Activated CD4-positive, alpha-beta T cell treated with anti-CD3 and anti-CD28 coated beads, Interleukin-2, amount 50 U/mL, for 24 hours (primary cell): Measurements from ENCODE around the gene KRTAP29-1.
A peak's percentile ranks its signal among the peaks of the same experiment; 100 is the strongest.
"Not testable (repeated sequence)": the region's sequence is repeated elsewhere in the genome, so short reads cannot be mapped to it uniquely, and the experiment has no call there.

Experiments
- DNase-seq, 2 donors: peaks; one replicate each; pipeline ENCODE4 v3.0.0-alpha.2; 2020; ENCODE audit warnings: low read depth in 1 of 2, low spot score in 1 of 2

KRTAP29-1 gene, protein sequence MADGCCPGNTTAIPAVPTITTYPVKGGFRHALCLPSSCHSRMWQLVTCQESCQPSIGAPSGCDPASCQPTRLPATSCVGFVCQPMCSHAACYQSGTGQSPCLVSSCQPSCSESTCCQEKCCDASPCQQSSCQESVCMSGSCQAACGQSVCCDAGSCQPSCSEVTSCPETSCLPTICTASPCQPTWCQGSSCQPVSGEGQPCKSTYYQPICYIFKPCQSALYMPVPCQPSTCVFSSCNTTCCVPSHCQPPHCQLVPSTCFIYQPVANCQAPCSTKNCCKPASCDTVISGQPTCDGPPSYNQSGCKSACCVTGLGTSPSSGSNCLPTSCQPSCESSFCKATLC

GRCh38 chr17:41301916-41302901 lies at the start of gene KRTAP29-1:
Gene KRTAP29-1 (minus strand): TSS chr17:41302851. CDS start chr17:41302851, 0 bp downstream.
- DNase-seq = no peak

DNA sequence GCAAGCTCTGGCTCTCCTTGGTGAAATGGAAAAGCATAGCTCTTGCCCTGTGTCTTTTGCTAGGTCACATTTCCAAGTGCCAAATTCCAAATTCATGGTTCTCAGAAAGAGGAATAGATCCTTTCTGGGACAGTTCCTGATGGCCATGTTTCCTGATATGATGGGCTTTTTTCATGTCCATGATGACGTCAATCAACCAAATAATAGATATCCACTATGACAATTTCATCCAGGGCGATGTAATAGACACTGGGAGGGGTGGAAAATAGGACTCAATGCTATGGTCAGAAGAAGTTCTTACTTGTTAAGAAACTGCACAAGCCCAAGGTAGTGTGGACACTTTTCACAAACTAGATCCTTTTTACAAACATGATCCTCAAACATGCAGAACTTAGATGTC lies 48.5 kb upstream of the KRTAP29-1 start:
- no peak for DNase-seq

DNA sequence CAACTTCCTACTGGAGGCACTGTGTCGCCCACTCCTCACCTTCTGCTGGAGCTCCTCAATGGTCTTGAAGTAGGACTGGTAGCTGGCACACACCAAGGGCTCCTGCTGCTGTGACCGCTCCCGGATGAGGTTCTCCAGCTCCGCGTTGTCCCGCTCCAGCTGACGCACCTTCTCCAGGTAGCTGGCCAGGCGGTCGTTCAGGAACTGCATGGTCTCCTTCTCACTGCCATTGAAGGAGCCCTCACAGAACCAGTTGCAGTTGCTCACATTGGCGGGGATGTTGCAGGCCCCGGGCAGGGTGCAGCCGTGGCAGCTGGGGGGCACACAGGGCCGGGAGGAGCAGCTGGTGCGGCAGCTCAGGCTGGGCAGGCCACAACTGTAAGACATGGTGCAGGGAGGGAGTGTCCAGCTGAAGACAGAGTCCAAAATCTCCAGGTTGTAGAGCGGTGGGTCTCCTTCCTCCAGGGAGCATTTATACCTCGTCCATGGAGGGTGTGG lies 47.8 kb upstream of the KRTAP29-1 start, which contains the start of gene KRT33A:
KRT33A (minus strand) TSS at position 448 of the 498 bp plus-strand sequence; CDS start at position 387, 61 bp downstream.
- not testable (repeated sequence) for DNase-seq

DNA sequence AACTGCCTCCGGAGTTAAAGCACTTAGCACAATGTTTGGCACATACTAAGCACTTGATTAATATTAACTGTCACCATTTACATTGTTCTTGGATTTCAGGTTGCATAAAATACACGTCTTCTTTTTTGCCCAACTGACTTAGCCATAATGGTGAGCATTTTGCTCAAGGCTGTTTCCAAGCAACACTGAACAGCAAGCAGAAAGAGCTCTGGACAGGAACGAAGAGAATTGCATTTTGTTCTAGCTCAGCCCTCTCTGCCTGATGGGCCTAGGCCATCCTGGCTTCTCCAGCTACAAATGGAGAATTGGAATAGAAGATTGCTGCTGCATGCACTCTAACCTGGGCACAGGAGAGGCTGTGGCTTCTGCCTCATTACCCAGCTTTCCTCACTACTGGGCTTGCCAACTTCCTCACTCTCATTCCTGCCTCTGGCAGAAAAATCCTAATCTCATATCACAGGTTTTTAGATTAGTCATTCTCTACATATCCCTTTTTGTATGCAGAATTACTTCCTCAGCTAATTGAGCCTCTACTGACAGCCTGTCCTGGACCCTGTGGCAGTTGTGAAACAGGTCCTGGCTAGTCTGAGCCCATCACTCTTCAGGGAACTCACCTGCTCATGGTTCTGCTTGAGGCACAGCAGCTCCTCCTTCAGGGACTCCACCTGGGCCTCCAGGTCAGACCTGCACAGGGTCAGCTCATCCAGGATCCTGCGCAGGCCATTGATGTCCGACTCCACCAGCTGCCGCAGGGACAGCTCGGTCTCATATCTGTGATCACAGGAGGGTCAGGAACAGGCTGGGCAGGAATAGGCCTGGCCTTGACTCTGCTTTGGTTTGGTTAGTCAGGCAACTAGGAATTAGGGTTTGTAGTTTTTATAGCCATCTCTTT lies 45.5 kb upstream of the KRTAP29-1 start:
- DNase-seq = no peak

GRCh38 chr17:41346421-41346820 lies 43.8 kb upstream of the KRTAP29-1 start:
- DNase-seq = not testable (repeated sequence)

DNA sequence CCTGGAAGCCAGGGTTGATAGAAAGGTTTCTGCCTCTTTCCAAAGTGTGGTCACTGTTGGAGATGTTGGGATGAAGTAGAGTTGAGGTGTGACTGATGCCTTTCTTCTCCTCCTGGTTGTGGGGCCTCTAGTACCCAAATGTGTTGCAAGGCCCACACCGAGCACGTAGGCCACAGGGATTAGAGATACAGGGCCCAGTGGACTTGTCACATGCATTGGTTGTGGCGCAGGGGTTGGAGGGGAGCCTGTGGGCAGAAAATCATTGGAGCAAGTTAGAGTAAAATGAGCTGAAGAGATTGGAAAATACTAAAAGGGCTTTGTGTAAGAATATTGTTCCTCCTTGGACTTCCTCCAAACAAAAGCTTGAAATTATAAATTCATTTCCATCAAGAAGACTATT lies 43.3 kb upstream of the KRTAP29-1 start:
- DNase-seq = no peak

- DNase-seq = no peak
Observed at GRCh38 chr17:41343029-41343428, 40.4 kb upstream of the KRTAP29-1 start.

GRCh38 chr17:41340934-41341861 lies 38.5 kb upstream of the KRTAP29-1 start:
- DNase-seq = peak in 1 of 2 donors; percentile 37

DNA sequence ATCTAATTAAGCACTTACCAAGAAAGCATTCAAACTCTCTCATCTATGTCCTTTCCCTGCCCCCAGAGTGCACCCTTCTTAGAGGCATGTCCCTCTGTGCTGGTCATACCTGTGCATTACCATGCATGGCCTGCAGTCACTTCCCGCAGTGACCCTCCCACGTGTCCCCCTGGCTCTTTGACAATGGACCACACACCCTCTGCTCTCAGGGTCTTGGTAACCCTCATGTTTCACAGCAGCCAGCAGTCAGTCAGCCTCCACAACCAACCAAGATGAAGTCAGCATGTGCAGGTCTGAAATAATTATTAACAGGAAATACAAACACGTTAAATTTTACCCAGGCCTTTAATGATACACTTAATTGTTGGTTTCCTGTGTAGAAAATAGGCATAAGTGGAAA lies 37.8 kb upstream of the KRTAP29-1 start:
- DNase-seq = no peak

- DNase-seq = no peak
Observed at GRCh38 chr17:41339571-41340172, 37.0 kb upstream of the KRTAP29-1 start.

DNA sequence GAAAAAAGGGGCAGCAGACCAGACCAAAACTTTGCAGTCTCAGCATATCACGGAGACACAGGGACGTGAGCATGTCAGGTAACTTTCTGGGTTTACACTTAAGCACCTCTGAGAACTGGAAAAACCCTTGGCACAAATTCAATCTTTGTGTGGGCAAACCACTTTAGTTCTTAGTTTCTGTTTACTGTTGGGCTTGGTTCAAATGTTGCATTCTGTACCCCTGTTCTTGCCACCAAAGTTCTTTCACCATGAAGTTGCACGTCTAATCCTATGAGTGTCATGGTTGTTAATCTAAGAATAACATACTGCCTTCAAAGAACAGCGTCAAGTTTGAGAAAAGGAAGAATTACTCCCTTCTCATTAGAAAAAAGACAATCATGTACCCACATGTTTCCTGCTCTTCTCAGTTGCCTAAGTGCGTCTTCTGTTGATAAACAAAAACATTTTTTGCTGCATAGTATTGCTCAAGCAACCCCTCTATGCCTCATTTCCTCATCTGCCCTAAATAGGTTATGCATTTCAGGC lies 36.4 kb upstream of the KRTAP29-1 start:
- DNase-seq = peak in 1 of 2 donors; percentile 34

DNA sequence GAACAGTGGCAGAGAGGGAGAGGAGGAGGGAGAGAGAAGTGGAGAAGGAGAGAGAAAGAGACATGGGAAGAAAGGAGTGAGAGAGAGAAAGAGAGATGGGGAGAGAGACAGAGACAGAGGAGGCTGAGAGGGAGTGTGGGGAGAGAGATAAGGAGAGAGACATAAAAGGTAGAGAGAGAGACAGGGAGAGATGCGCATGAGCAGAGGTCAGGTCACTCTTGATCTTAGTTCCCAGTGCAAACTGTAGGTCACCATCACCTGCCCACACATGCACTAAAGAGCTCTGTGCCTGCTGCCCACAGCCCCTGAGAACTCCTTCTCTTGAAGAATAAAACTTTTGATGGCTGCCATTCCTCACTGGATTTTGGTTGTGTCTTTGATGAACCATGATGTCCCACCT lies 33.1 kb upstream of the KRTAP29-1 start:
- no peak for DNase-seq

GRCh38 chr17:41334385-41335305 lies 32.0 kb upstream of the KRTAP29-1 start:
- DNase-seq = no peak

- DNase-seq = no peak
Observed at GRCh38 chr17:41333836-41334235, 31.2 kb upstream of the KRTAP29-1 start.

- DNase-seq = no peak
Observed at GRCh38 chr17:41333098-41333497, 30.4 kb upstream of the KRTAP29-1 start.

DNA sequence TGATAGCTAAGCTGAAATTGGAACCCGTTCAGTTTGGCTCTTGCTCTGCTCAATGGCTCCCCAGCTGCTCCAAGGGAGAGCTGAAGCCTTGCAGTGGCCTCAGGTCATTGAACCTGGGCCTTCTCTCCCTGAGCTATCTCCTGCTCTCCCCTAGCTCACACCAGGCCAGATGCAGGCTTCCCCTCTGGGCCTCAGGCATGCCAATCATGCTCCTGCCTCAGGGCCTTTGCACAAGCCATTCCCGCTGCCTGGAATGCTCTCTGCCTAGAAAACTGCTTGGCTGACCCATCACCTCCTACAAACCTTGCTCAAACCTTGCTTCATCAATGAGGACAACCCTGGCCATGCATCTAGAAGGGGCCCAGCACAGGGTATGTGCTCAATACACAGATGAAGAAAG lies 29.6 kb upstream of the KRTAP29-1 start:
- DNase-seq = no peak

GRCh38 chr17:41331606-41332005 lies 29.0 kb upstream of the KRTAP29-1 start:
- no peak for DNase-seq
